ENCODE data around the gene RFX5.

The RFX5 gene

DNA sequence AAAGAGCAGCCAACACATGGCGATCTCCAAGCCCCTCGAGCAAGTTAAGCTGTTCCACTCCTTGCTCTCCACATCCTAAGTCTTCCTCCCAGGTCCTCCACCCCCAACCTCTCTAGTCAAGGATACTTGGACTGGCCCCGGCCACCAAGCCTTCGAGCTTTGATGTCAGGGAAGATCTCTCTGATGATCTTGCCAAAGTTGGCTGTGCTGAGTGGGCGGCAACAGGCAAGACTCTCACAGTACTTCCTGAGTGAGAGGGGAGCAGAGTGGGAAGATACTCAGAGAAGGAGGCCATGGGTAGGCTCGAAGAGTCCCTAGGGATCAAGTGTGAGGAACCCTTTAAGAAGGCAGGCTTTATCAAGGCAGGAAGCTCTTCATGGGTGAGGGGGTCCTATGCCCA is 2.8 kb downstream of the RFX5 start:
- CTCF ChIA-PET, result interaction anchor here (1.7 to 2.5 kb wide), 2 partner anchors 44 to 149 kb away, joined by 3 to 14 read pairs; no protein-coding TSS in a partner anchor
- H3K27me3 Mint-ChIP-seq, result no peaks in the 10 kb centered on the region
- no peak overlapping the region for H3K4me3 Mint-ChIP-seq
- H3K36me3 Mint-ChIP-seq, result peaks cover 34% of the 10 kb centered on the region
- peaks cover 41% of the 10 kb centered on the region for H3K4me1 Mint-ChIP-seq
- peak overlapping the region; percentile 47 for H3K27ac Mint-ChIP-seq
- no peak for DNase-seq
- no peaks in the 10 kb centered on the region for H3K9me3 Mint-ChIP-seq

GRCh38 chr1:151343587-151343986 is 3.5 kb downstream of the RFX5 start:
- CTCF ChIA-PET, result interaction anchor here (1.6 to 6.3 kb wide), 4 partner anchors 43 to 244 kb away, joined by 3 to 114 read pairs (median 8); no protein-coding TSS in a partner anchor

DNA sequence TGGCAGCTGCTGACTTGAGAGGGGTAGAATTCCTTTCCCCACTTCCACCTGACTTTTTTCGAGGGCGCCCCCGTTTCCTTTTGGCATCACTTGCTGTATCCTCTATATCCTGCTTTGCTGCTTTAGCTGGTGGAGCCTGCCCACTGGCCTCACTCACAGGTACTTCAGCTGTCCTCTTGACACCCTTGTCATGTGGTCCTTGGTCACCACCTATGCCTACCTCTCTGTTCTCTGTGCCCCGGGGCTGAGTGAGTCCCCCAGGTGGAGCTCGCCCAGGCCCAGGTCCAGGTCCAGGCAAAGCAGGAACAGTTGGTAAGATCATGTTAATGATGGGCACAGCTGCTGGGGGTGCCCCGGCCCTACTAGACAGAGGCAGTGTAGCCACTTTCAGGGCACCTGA is 4.5 kb downstream of the RFX5 start:
- Mint-ChIP-seq H3K4me3 (no peak overlapping the region), H3K9me3 (no peaks in the 10 kb centered on the region), H3K27me3 (no peaks in the 10 kb centered on the region), H3K27ac (no peak overlapping the region), H3K4me1 (peaks cover 36% of the 10 kb centered on the region), H3K36me3 (peaks cover 37% of the 10 kb centered on the region)
- no peak for DNase-seq
- CTCF ChIA-PET, result interaction anchor here (0.6 to 6.3 kb wide), 4 partner anchors 15 to 243 kb away, joined by 3 to 114 read pairs (median 4); partner anchors contain the start of gene PI4KB

More at GRCh38 chr1:151343587-151343986, 3.5 kb downstream of the RFX5 start:
- H3K36me3 Mint-ChIP-seq, result peaks cover 36% of the 10 kb centered on the region
- no peak overlapping the region for H3K4me3 Mint-ChIP-seq
- H3K27me3 Mint-ChIP-seq, result no peaks in the 10 kb centered on the region
- no peak for DNase-seq
- H3K27ac Mint-ChIP-seq, result no peak overlapping the region
- peaks cover 42% of the 10 kb centered on the region for H3K4me1 Mint-ChIP-seq
- no peaks in the 10 kb centered on the region for H3K9me3 Mint-ChIP-seq

DNA sequence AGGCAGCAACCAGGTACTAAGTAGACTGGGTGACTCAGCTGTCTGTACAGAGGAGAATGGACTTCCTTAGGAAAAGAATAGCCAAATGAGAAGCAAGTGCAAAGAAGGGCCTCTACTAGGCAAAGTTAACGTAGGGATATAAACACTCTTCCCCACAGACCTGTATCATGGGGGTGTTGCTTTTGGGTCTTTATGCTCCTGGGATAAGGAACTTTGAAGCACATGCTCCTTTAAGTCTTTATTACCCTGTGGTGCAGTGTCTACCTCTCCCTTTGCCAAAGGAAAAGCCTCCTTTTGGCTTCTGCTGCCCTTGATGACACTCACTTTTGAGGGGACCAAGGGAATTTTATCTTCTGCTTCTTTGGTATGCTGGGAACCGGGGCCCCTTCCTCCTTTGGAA is 5.0 kb downstream of the RFX5 start:
- no peak overlapping the region for H3K4me3 Mint-ChIP-seq
- H3K36me3 Mint-ChIP-seq, result peaks cover 37% of the 10 kb centered on the region
- no peaks in the 10 kb centered on the region for H3K9me3 Mint-ChIP-seq
- no peak overlapping the region for H3K27ac Mint-ChIP-seq
- H3K4me1 Mint-ChIP-seq, result peaks cover 30% of the 10 kb centered on the region
- CTCF ChIA-PET, result interaction anchor here (0.9 to 6.3 kb wide), 3 partner anchors 14 to 42 kb away, joined by 3 to 114 read pairs (median 16); partner anchors contain the start of gene PI4KB
- DNase-seq, result no peak
- H3K27me3 Mint-ChIP-seq, result no peaks in the 10 kb centered on the region

GRCh38 chr1:151340870-151341754 is 5.9 kb downstream of the RFX5 start:
- Mint-ChIP-seq H3K9me3 (no peaks in the 10 kb centered on the region), H3K4me3 (no peak overlapping the region), H3K36me3 (peaks cover 34% of the 10 kb centered on the region), H3K27me3 (no peaks in the 10 kb centered on the region), H3K27ac (no peak overlapping the region), H3K4me1 (peaks cover 21% of the 10 kb centered on the region)
- CTCF ChIA-PET, result interaction anchor here (0.6 to 6.3 kb wide), 30 partner anchors 9 to 496 kb away, joined by 3 to 114 read pairs (median 4); partner anchors contain the start of genes PSMB4 and VPS72
- peak; percentile 62 for DNase-seq

DNA sequence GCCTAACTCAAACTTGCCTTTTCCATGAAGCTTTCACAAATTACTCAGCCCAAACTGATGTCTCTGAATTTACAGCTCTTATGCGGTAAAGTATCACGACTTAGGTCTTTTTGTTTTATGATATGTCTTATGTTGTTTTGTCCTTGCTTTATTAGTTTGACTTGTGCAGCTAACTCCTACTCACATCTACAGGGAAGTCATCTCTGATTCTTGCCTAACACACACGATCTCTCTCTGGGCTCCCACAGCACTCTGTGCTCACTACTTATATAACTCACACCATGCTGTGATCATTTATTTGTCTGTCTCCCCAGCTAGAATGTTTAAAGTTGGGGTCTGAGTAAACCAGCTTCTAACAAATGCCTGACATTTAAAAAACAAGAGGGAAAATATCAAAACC is 10.5 kb downstream of the RFX5 start:
- peaks cover 10% of the 10 kb centered on the region for H3K4me1 Mint-ChIP-seq
- CTCF ChIA-PET, result interaction anchor here (0.8 to 1.6 kb wide), 2 partner anchors 36 to 237 kb away, joined by 3 to 4 read pairs; no protein-coding TSS in a partner anchor
- H3K4me3 Mint-ChIP-seq, result no peak overlapping the region
- no peak for DNase-seq
- peaks cover 4% of the 10 kb centered on the region for H3K36me3 Mint-ChIP-seq
- no peaks in the 10 kb centered on the region for H3K9me3 Mint-ChIP-seq
- H3K27ac Mint-ChIP-seq, result peak overlapping the region; percentile 25
- H3K27me3 Mint-ChIP-seq, result peaks cover 4% of the 10 kb centered on the region

DNA sequence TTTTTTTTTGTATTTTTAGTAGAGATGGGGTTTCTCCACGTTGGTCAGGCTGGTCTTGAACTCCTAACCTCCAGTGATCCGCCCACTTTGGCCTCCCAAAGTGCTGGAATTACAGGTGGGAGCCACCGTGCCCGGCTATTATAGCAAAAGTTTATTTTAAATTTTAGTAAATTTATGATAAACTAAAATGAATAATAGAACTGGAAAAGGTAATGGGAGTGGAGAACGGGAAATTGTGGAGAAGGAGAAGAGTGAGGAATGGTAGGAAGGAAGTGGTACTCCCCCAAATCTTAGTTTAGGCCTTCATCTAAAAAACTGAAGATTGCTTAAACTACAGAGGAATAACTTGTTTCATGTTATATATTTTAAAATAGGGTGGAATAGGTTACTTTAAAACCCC is 12.2 kb downstream of the RFX5 start:
- Mint-ChIP-seq H3K27me3 (peaks cover 7% of the 10 kb centered on the region), H3K36me3 (peaks cover 2% of the 10 kb centered on the region), H3K9me3 (no peaks in the 10 kb centered on the region), H3K4me1 (peaks cover 2% of the 10 kb centered on the region), H3K4me3 (no peak overlapping the region), H3K27ac (no peak overlapping the region)
- CTCF ChIA-PET, result no interaction called here
- DNase-seq, result no peak

DNA sequence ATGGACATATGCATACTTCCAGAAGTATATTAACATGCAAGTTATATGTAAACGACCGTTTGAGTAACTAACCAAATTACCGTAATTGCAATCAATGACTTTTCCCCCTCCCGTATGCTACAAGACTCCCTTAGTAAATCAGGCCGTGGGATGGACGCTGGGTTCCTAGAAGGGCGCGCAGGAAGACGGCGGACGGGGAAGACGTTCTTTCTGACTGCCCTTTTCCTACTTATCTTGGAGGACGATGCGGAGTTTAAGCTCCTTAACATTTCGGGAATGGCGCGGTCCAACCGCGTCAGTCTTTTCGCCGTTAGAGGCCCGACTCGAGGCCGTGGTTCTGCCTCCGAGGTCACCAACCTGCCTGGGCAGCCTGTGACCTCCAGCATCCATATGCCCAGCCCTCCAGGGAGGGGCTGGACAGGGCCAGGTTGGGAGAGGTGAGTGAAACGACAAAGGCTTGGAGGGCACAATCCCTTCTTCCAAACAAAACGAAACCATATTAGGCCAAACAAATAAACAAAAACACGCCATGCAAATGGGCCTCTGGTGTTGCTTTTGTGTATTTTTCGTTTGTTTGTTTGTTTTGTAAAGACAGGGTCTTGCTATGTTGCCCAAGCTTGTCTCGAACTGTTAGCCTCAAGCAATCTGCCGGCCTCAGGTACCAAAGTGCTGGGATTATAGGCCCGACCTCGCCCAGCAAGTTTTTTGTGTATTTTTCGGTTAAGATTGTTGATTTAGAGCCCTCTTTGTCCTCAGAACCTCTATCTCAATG is 19.0 kb downstream of the RFX5 start:
- no peak for DNase-seq
- Mint-ChIP-seq H3K36me3 (peaks cover 22% of the 10 kb centered on the region), H3K27me3 (peaks cover 3% of the 10 kb centered on the region), H3K4me1 (peaks cover 35% of the 10 kb centered on the region), H3K4me3 (peak overlapping the region; percentile 98), H3K9me3 (no peaks in the 10 kb centered on the region), H3K27ac (peak overlapping the region; percentile 92)
- CTCF ChIA-PET, result interaction anchor here (1.0 to 3.2 kb wide), 5 partner anchors 12 to 28 kb away, joined by 3 to 24 read pairs (median 4); no protein-coding TSS in a partner anchor

DNA sequence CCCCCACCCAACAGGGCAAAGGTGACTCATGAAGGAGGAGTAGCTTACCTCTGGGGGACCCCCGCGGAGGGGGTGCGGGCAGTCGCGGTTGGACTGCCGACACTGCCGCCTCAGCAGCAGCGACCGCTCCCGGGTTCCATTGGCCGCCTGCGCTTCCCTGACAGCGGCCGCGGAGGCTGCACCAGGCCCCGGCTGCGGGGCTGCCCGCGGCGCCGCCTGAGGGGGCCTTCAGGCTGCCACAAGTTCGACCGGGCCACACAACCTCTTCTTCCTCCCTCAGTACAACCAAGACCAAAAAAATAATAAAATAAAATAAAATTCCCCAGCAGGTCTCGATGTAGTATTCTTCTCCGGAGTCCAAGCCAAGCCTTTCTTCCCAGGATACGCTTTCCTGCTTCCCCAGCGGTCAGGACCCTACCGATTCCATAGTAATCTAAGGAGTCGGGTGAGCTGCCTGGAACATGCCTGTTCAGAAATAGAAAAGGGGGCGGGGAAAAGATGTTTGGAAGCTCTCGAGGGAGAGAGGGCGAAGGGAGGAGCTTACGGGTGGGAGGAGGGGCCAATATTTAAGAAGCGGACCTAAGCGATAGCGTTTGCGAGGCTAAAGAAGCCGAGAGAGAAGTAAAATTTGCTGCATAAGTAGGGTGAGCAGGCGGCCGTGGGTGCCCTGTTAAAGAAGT is 19.7 kb downstream of the RFX5 start, which contains the start of gene PI4KB:
TSS of gene PI4KB (minus strand) at position 194 of the 680 bp plus-strand sequence. CDS start 10,935 bp downstream, outside the sequence.
- CTCF ChIA-PET, result interaction anchor here (0.6 to 3.2 kb wide), 8 partner anchors 11 to 75 kb away, joined by 3 to 24 read pairs (median 4); no protein-coding TSS in a partner anchor
- Mint-ChIP-seq H3K4me1 (peaks cover 39% of the 10 kb centered on the region), H3K36me3 (peaks cover 26% of the 10 kb centered on the region), H3K9me3 (no peaks in the 10 kb centered on the region), H3K27ac (peak within 1 kb of the TSS; percentile 94), H3K4me3 (peak within 1 kb of the TSS; percentile 98), H3K27me3 (peaks cover 3% of the 10 kb centered on the region)
- peak; percentile 95 for DNase-seq

- H3K27ac Mint-ChIP-seq, result peak overlapping the region; percentile 94
- no peaks in the 10 kb centered on the region for H3K9me3 Mint-ChIP-seq
- H3K36me3 Mint-ChIP-seq, result peaks cover 32% of the 10 kb centered on the region
- peak overlapping the region; percentile 98 for H3K4me3 Mint-ChIP-seq
- peaks cover 3% of the 10 kb centered on the region for H3K27me3 Mint-ChIP-seq
- CTCF ChIA-PET, result interaction anchor here (0.6 to 2.7 kb wide), 7 partner anchors 11 to 75 kb away, joined by 3 to 15 read pairs (median 3); no protein-coding TSS in a partner anchor
- peaks cover 44% of the 10 kb centered on the region for H3K4me1 Mint-ChIP-seq
- DNase-seq, result peak; percentile 72
Observed at GRCh38 chr1:151326619-151327222, 20.3 kb downstream of the RFX5 start.

GRCh38 chr1:151325646-151326429 is 21.2 kb downstream of the RFX5 start:
- no peak for DNase-seq
- Mint-ChIP-seq H3K9me3 (no peaks in the 10 kb centered on the region), H3K27me3 (peaks cover 2% of the 10 kb centered on the region), H3K36me3 (peaks cover 35% of the 10 kb centered on the region), H3K4me3 (peak overlapping the region; percentile 98), H3K4me1 (peaks cover 45% of the 10 kb centered on the region), H3K27ac (peak overlapping the region; percentile 94)
- CTCF ChIA-PET, result interaction anchor here (0.8 to 2.7 kb wide), 3 partner anchors 15 to 74 kb away, joined by 3 to 15 read pairs (median 3); no protein-coding TSS in a partner anchor

- no peaks in the 10 kb centered on the region for H3K27me3 Mint-ChIP-seq
- peak overlapping the region; percentile 98 for H3K4me3 Mint-ChIP-seq
- no peaks in the 10 kb centered on the region for H3K9me3 Mint-ChIP-seq
- peak overlapping the region; percentile 94 for H3K27ac Mint-ChIP-seq
- H3K4me1 Mint-ChIP-seq, result peaks cover 46% of the 10 kb centered on the region
- H3K36me3 Mint-ChIP-seq, result peaks cover 41% of the 10 kb centered on the region
- DNase-seq, result no peak
- CTCF ChIA-PET, result interaction anchor here (2.7 kb wide), 1 partner anchor 25 kb away, joined by 15 read pairs; no protein-coding TSS in a partner anchor
Observed at GRCh38 chr1:151325231-151325630, 21.8 kb downstream of the RFX5 start.
